Gastroesophageal sphincter (tissue), 3 donors: ENCODE results near the gene PCBP3.

Source experiments
- EP300 ChIP-seq: sonication (generic); formaldehyde crosslinking; IDR thresholded peaks from one replicate; pipeline ENCODE4 v1.6.1; 2017; ENCODE audit warnings: antibody characterized with exemption, mild to moderate bottlenecking
- POLR2A ChIP-seq, 2 donors: fragments of 450-650 bp; IDR thresholded peaks; one replicate each; pipeline ENCODE4 v1.6.1; 2017; ENCODE audit warnings: antibody characterized with exemption in 2 of 2, mild to moderate bottlenecking in 2 of 2, moderate library complexity in 1 of 2
- TF ChIP-seq, protein P1 (sequence below), 4 experiments: fragments of 200-600 bp in 2 of 4; fragments of 450-650 bp in 2 of 4; sonication (generic) in 1 of 4; IDR thresholded peaks; one replicate each; pipeline ENCODE4 v1.5.1; 2017 to 2019; ENCODE audit warnings: antibody characterized with exemption in 4 of 4, mild to moderate bottlenecking in 2 of 4, moderate library complexity in 2 of 4

DNA sequence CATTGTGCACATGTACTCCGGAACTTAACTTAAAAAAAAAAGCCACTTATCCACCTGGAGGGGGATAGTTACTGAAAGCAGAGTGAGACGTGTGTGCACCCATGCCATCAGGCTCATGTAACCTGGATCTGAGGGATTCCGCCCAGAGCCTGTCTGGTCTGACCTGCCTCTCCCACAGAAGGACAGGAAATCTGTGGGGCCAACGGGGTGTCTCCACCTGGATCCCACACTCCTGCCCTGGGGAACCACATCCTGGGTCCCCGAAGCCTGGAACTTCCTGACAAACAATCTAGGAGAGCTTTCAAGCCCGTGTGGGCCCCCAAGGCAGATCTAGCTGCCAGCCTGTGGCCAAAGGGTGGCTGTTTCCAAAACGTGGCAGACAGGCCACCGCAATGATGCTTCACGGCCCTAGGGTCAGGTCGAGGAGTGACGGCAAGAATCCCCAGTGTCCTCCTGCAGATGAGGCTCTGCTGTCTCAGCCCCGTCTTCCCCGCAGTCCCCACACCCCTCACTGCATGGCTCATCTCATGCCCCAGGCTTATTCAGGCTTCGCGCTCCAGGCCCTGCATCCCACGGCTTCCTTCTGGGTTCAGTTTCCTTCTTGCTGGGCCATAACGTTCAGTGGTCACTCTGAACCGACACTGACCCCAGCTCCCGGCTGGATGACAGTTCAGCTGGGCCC lies 21.0 kb upstream of the PCBP3 start:
- TF ChIP-seq EP300 (no peak), POLR2A (IDR thresholded peaks at IDR 0.05) (no peak)
- TF ChIP-seq, protein P1, sequence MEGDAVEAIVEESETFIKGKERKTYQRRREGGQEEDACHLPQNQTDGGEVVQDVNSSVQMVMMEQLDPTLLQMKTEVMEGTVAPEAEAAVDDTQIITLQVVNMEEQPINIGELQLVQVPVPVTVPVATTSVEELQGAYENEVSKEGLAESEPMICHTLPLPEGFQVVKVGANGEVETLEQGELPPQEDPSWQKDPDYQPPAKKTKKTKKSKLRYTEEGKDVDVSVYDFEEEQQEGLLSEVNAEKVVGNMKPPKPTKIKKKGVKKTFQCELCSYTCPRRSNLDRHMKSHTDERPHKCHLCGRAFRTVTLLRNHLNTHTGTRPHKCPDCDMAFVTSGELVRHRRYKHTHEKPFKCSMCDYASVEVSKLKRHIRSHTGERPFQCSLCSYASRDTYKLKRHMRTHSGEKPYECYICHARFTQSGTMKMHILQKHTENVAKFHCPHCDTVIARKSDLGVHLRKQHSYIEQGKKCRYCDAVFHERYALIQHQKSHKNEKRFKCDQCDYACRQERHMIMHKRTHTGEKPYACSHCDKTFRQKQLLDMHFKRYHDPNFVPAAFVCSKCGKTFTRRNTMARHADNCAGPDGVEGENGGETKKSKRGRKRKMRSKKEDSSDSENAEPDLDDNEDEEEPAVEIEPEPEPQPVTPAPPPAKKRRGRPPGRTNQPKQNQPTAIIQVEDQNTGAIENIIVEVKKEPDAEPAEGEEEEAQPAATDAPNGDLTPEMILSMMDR (IDR thresholded peaks at IDR 0.05) = no peak
